Effector memory CD4-positive, alpha-beta T cell (primary cell): ENCODE data around the gene ARL15.

Source experiments
- DNase-seq, 3 donors: peaks; one replicate each; pipeline ENCODE4 v3.0.0-alpha.2; 2020
- H3K27ac ChIP-seq: 2 replicates; pipeline ENCODE4 v1.7.0; 2013; ENCODE audit warnings: mild to moderate bottlenecking, low read length, moderate library complexity; ENCODE audit not compliant: insufficient read depth, poor library complexity, severe bottlenecking
- H3K27me3 ChIP-seq: replicated peaks from 2 replicates; pipeline ENCODE4 v1.7.0; 2013; ENCODE audit warnings: mild to moderate bottlenecking, low read length; ENCODE audit not compliant: insufficient read depth, control insufficient read depth, poor library complexity, severe bottlenecking
- H3K36me3 ChIP-seq: 2 replicates; pipeline ENCODE4 v1.7.0; 2013; ENCODE audit warnings: mild to moderate bottlenecking, low read length, moderate library complexity; ENCODE audit not compliant: control insufficient read depth, insufficient read depth
- H3K4me1 ChIP-seq: 2 replicates; pipeline ENCODE4 v1.7.0; 2013; ENCODE audit warnings: low read length, mild to moderate bottlenecking; ENCODE audit not compliant: control insufficient read depth, insufficient read depth, poor library complexity, severe bottlenecking
- H3K4me3 ChIP-seq: 2 replicates; pipeline ENCODE4 v1.7.0; 2013; ENCODE audit warnings: low read length, low read depth, mild to moderate bottlenecking; ENCODE audit not compliant: insufficient read depth, poor library complexity, severe bottlenecking
- H3K9me3 ChIP-seq: 2 replicates; pipeline ENCODE4 v1.7.0; 2013; ENCODE audit warnings: mild to moderate bottlenecking, low read length, moderate library complexity; ENCODE audit not compliant: control insufficient read depth

The ARL15 gene

DNA sequence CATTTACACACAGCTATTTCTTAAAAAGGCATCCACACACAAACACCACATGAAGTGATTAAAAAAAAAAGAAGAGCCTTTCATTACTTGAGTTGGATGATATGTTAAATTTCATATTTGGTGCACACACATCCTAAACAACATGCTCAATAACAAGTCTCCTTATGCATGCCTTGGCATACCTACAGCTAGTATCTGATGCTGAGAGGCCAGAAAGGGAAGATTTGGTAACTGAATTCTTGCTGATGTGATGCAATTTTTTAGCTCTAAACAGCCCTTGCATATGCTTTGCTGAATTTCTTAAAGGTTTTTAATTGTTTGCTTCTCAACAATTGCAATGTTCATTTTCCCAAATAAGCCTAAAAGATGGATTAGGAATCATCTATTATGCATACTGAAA is 338.8 kb downstream of the ARL15 start:
- H3K9me3 ChIP-seq: no peaks in the 10 kb centered on the region
- H3K4me1 ChIP-seq: no peaks in the 10 kb centered on the region
- H3K36me3 ChIP-seq: no peaks in the 10 kb centered on the region
- no peak overlapping the region for H3K4me3 ChIP-seq
- no peak for DNase-seq
- no peaks in the 10 kb centered on the region for H3K27me3 ChIP-seq
- H3K27ac ChIP-seq: no peak overlapping the region

DNA sequence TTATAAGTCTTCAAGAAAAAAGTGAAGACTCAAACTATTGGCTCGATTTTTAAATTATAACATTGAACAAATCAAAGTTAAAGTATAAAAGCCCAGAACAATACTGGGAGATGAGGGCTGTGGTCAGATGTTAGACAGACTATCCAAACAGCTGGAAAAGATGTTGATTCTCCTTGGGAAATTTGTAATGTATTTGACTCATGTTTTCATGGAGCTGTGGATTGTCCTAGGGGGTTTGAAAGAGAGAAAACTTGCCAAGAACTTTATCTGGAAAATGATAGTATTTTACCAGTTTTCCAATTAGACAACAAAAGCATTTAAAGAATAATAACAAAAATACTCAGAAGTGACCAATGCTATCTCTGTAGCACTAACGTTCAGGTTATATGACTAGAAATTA is 339.2 kb downstream of the ARL15 start:
- Histone ChIP-seq H3K4me1 (no peaks in the 10 kb centered on the region), H3K4me3 (no peak overlapping the region), H3K27ac (no peak overlapping the region), H3K9me3 (no peaks in the 10 kb centered on the region), H3K27me3 (no peaks in the 10 kb centered on the region), H3K36me3 (no peaks in the 10 kb centered on the region)
- no peak for DNase-seq

GRCh38 chr5:53970475-53970874 is 339.9 kb downstream of the ARL15 start:
- no peak for DNase-seq
- Histone ChIP-seq H3K36me3 (no peaks in the 10 kb centered on the region), H3K27ac (no peak overlapping the region), H3K27me3 (no peaks in the 10 kb centered on the region), H3K4me1 (no peaks in the 10 kb centered on the region), H3K9me3 (no peaks in the 10 kb centered on the region), H3K4me3 (no peak overlapping the region)

- Histone ChIP-seq H3K4me1 (no peaks in the 10 kb centered on the region), H3K27me3 (no peaks in the 10 kb centered on the region), H3K36me3 (no peaks in the 10 kb centered on the region), H3K27ac (no peak overlapping the region), H3K4me3 (no peak overlapping the region), H3K9me3 (no peaks in the 10 kb centered on the region)
- no peak for DNase-seq
These were observed 341.1 kb downstream of the ARL15 start for GRCh38 chr5:53969176-53969730.

DNA sequence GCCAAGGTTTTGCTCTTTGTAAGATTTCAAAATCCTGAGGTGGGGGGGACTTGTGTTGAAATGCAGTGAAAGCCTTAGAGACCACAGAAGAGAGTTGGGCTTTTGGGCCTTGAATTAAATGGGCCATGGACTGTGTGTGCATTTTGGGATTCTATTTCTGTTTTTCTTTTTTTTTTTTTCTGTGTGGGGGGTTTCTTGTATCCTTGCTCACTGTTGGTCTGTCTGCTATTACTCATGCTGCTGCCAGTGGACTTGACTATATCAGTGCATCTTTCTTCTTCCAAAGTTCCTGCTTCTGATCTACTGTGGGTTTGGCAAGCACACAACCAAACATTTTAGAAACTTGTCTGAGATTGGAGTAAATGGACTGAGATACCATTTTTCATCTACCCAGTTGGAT is 344.9 kb downstream of the ARL15 start:
- Histone ChIP-seq H3K9me3 (no peaks in the 10 kb centered on the region), H3K27me3 (no peaks in the 10 kb centered on the region), H3K4me3 (no peak overlapping the region), H3K36me3 (no peaks in the 10 kb centered on the region), H3K4me1 (no peaks in the 10 kb centered on the region), H3K27ac (no peak overlapping the region)
- DNase-seq: no peak

DNA sequence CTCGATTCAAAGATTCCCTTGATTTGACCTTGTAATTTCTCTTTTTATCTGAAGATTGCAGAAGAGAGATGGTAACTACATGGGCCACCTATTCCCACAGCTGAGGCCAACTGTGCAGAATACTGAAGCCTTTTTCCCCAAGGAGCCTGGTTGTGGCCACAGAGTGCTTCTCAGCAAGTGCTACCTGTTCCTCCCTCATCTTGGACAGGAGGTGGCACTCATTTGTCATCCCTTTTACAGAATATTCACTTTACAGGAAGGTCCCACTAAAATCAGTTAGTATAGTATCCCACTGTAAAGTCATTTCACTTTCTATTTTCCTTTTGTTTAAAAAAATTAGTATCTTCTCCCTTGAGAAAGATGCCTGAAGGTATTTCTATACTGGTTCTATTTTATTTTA is 346.4 kb downstream of the ARL15 start:
- no peak for DNase-seq
- Histone ChIP-seq H3K36me3 (no peaks in the 10 kb centered on the region), H3K9me3 (no peaks in the 10 kb centered on the region), H3K27ac (no peak overlapping the region), H3K4me1 (no peaks in the 10 kb centered on the region), H3K4me3 (no peak overlapping the region), H3K27me3 (no peaks in the 10 kb centered on the region)

DNA sequence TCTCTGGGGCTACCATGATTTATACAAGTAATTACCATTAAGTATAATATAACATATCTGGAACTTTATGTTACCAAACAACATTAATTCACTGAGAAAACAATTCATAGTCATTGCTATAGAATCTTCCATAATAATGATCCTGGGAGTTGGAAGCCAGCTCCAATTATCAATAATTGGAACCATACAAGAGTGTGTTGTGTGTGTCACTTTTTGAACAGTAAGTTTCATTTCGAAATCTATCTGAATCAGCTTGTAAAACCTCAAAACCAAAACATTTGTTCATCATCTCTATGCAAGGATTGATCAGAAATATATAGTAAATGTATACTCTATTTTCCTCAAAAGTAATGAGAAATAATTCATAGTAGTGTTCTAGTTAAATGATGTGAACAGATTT is 348.1 kb downstream of the ARL15 start:
- Histone ChIP-seq H3K27ac (no peak overlapping the region), H3K36me3 (no peaks in the 10 kb centered on the region), H3K9me3 (peaks cover 2% of the 10 kb centered on the region), H3K27me3 (no peaks in the 10 kb centered on the region), H3K4me3 (no peak overlapping the region), H3K4me1 (no peaks in the 10 kb centered on the region)
- no peak for DNase-seq

GRCh38 chr5:53956632-53957031 is 353.7 kb downstream of the ARL15 start:
- no peak for DNase-seq
- H3K36me3 ChIP-seq: no peaks in the 10 kb centered on the region
- no peak overlapping the region for H3K27ac ChIP-seq
- no peaks in the 10 kb centered on the region for H3K27me3 ChIP-seq
- no peaks in the 10 kb centered on the region for H3K4me1 ChIP-seq
- H3K9me3 ChIP-seq: peaks cover 10% of the 10 kb centered on the region
- H3K4me3 ChIP-seq: no peak overlapping the region

DNA sequence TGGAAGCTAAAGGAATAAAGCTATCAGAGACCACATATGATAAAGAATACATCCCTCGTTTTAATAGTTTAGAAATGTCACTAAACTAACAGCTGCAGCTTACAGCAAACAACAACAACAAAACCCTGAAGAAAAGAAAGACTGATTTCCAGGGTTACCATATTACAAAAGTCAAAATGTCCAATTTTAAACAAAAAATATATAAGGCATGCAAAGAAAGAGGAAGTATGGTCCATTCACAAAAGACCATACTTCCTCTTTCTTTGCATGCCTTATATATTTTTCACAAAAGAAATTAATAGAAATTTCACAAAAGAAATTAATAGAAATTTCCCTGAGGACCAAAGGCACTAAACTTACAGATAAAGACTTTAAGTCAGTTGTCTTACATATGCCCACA is 354.2 kb downstream of the ARL15 start:
- H3K4me3 ChIP-seq: no peak overlapping the region
- no peaks in the 10 kb centered on the region for H3K4me1 ChIP-seq
- H3K9me3 ChIP-seq: peaks cover 10% of the 10 kb centered on the region
- no peak overlapping the region for H3K27ac ChIP-seq
- no peak for DNase-seq
- no peaks in the 10 kb centered on the region for H3K27me3 ChIP-seq
- H3K36me3 ChIP-seq: no peaks in the 10 kb centered on the region

GRCh38 chr5:53950621-53951020 is 359.8 kb downstream of the ARL15 start:
- no peak for DNase-seq
- no peaks in the 10 kb centered on the region for H3K4me1 ChIP-seq
- H3K27me3 ChIP-seq: no peaks in the 10 kb centered on the region
- no peak overlapping the region for H3K27ac ChIP-seq
- H3K9me3 ChIP-seq: no peaks in the 10 kb centered on the region
- no peaks in the 10 kb centered on the region for H3K36me3 ChIP-seq
- H3K4me3 ChIP-seq: no peak overlapping the region

DNA sequence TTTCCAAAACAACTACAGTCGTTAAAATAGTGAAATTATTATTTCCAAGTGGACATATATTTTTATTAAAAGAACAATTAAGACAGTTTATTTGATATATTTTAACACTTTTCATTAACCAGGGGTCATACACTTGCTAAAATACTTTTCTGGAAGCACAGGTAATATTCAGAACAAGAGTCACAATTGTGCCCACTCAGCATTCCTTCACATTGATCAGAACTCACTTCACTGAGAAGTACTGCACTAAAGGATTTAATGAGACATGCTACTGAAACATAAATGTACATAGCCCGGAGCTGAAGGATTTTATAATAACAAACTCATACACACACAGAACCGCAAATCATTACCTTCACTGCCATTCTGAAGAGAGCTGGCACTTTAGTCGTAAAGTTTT is 361.8 kb downstream of the ARL15 start:
- no peaks in the 10 kb centered on the region for H3K4me1 ChIP-seq
- DNase-seq: no peak
- H3K27me3 ChIP-seq: no peaks in the 10 kb centered on the region
- no peak overlapping the region for H3K27ac ChIP-seq
- H3K9me3 ChIP-seq: no peaks in the 10 kb centered on the region
- H3K36me3 ChIP-seq: no peaks in the 10 kb centered on the region
- H3K4me3 ChIP-seq: no peak overlapping the region
